H1 (cell line): ENCODE data around the gene APPL2. TPM values are rescaled to one million over a fixed set of nuclear protein-coding genes. Genes with fewer than 3 reads are reported as not detected.

Experiments used
- BCL11A ChIP-seq, 2 experiments: IDR thresholded peaks; one replicate each; pipeline ENCODE4 v1.6.1; 2011; ENCODE audit warnings: low read depth in 2 of 2, low read length in 2 of 2, mild to moderate bottlenecking in 2 of 2
- EP300 ChIP-seq, 2 experiments: IDR thresholded peaks; 1 replicate in 1 of 2; 2 replicates in 1 of 2; pipeline ENCODE4 v1.6.1; 2011 to 2012; ENCODE audit warnings: low read depth in 2 of 2, low read length in 2 of 2, mild to moderate bottlenecking in 2 of 2, borderline replicate concordance in 1 of 2, inconsistent platforms in 1 of 2, moderate library complexity in 1 of 2
- EZH2 ChIP-seq: fragments of 200-600 bp; sonication (generic); IDR thresholded peaks from 2 replicates; pipeline ENCODE4 v1.7.1; 2012; ENCODE audit warnings: low read depth, mild to moderate bottlenecking, moderate library complexity, low read length, inconsistent platforms; ENCODE audit not compliant: severe bottlenecking
- HDAC2 ChIP-seq, 2 experiments: fragments of 300-600 bp in 1 of 2; sonication (generic) in 1 of 2; IDR thresholded peaks; 2 replicates each; pipeline ENCODE4 v1.6.1; 2011 to 2012; ENCODE audit warnings: low read depth in 2 of 2, low read length in 2 of 2, mild to moderate bottlenecking in 2 of 2, moderate library complexity in 2 of 2, borderline replicate concordance in 1 of 2, inconsistent platforms in 1 of 2
- JUN ChIP-seq: IDR thresholded peaks from 2 replicates; pipeline ENCODE4 v1.6.1; 2011; ENCODE audit warnings: low read depth, mild to moderate bottlenecking, improper control_type of control experiment, low read length
- JUND ChIP-seq: IDR thresholded peaks from 2 replicates; pipeline ENCODE4 v1.6.1; 2011; ENCODE audit warnings: mild to moderate bottlenecking, improper control_type of control experiment, low read length
- NRF1 ChIP-seq: IDR thresholded peaks from 2 replicates; pipeline ENCODE4 v1.6.1; 2011; ENCODE audit warnings: mild to moderate bottlenecking, low read depth, low read length, improper control_type of control experiment
- PHF8 ChIP-seq: fragments of 200-600 bp; sonication (generic); conservative IDR thresholded peaks from 2 replicates; pipeline ENCODE4 v1.7.1; 2012; ENCODE audit warnings: low read depth, mild to moderate bottlenecking, inconsistent platforms, low read length, moderate library complexity
- POLR2AphosphoS5 ChIP-seq: IDR thresholded peaks from 2 replicates; pipeline ENCODE4 v1.6.1; 2011; ENCODE audit warnings: low read depth, low read length
- RFX5 ChIP-seq: IDR thresholded peaks from 2 replicates; pipeline ENCODE4 v1.6.1; 2011; ENCODE audit warnings: low read depth, low read length, improper control_type of control experiment, borderline replicate concordance
- RNF2 ChIP-seq: fragments of 200-900, 300-1000 bp; sonication (generic); IDR thresholded peaks from 2 replicates; pipeline ENCODE4 v1.7.1; 2016; ENCODE audit warnings: borderline replicate concordance, low read depth, mild to moderate bottlenecking, antibody characterized with exemption, low read length; ENCODE audit not compliant: poor library complexity, severe bottlenecking; ENCODE audit errors: missing control alignments
- SIN3A ChIP-seq, 2 experiments: IDR thresholded peaks in 1 of 2; conservative IDR thresholded peaks in 1 of 2; 2 replicates each; pipeline ENCODE4 v1.6.1; 2011 to 2012; ENCODE audit warnings: low read length in 2 of 2, improper control_type of control experiment in 1 of 2, low read depth in 1 of 2, mild to moderate bottlenecking in 1 of 2
- SP1 ChIP-seq: IDR thresholded peaks from 2 replicates; pipeline ENCODE4 v1.6.1; 2011; ENCODE audit warnings: low read depth, low read length
- SP4 ChIP-seq: IDR thresholded peaks from 2 replicates; pipeline ENCODE4 v1.6.1; 2012; ENCODE audit warnings: low read length, inconsistent platforms
- SRF ChIP-seq: IDR thresholded peaks from 2 replicates; pipeline ENCODE4 v1.6.1; 2011; ENCODE audit warnings: mild to moderate bottlenecking, low read depth, low read length, moderate library complexity
- SUZ12 ChIP-seq: fragments of 200-600 bp; sonication (generic); IDR thresholded peaks from 2 replicates; pipeline ENCODE4 v1.6.1; 2012; ENCODE audit warnings: mild to moderate bottlenecking, inconsistent platforms, low read length, moderate library complexity, mixed read lengths
- TBP ChIP-seq: IDR thresholded peaks from 2 replicates; pipeline ENCODE4 v1.6.1; 2011; ENCODE audit warnings: low read depth, low read length, improper control_type of control experiment
- TCF12 ChIP-seq: IDR thresholded peaks from 2 replicates; pipeline ENCODE4 v1.6.1; 2011; ENCODE audit warnings: low read depth, mild to moderate bottlenecking, low read length
- ZNF274 ChIP-seq: IDR thresholded peaks from 2 replicates; pipeline ENCODE4 v1.7.0; 2012; ENCODE audit warnings: low read length, borderline replicate concordance; ENCODE audit errors: extremely low read depth
- polyA plus RNA-seq, 7 experiments: library from polyadenylated mRNA; depleted of rRNA in 3 of 7; stranded (reverse) in 5 of 7; unstranded in 2 of 7; fragments of >200 nt in 5 of 7; fragments of 200-250 nt in 2 of 7; gene quantifications; 1 replicate in 5 of 7; 2 replicates in 1 of 7; 4 replicates in 1 of 7; pipeline versions ENCODE4 v1.2.1 to v1.2.3, GENCODE V29; 2011 to 2013; ENCODE audit warnings: missing spikeins in 2 of 7, mixed read lengths in 2 of 7
- total RNA-seq: library from RNA; stranded (reverse); fragmentation: NEBNext Ultra II Directional; extraction: Animal tissue kit (Norgen Biotek cat#: 25700); gene quantifications from 2 replicates; pipeline ENCODE4 v1.2.1, GENCODE V29; 2021
- TF ChIP-seq, protein P1 (sequence below): IDR thresholded peaks from 2 replicates; pipeline ENCODE4 v1.6.1; 2011; ENCODE audit warnings: low read depth, mild to moderate bottlenecking, low read length; ENCODE audit not compliant: insufficient read depth
- TF ChIP-seq, protein P2 (sequence below): IDR thresholded peaks from 2 replicates; pipeline ENCODE4 v1.6.1; 2012; ENCODE audit warnings: inconsistent platforms
- TF ChIP-seq, protein P3 (sequence below): IDR thresholded peaks from 2 replicates; pipeline ENCODE4 v1.6.1; 2012; ENCODE audit warnings: inconsistent platforms

APPL2 gene
- total and polyA plus RNA-seq, 2 of the 8 experiments (the other 6 are each of a cell fraction or from before 2014, with no cell fraction given): 8.9 to 22.9 TPM

DNA sequence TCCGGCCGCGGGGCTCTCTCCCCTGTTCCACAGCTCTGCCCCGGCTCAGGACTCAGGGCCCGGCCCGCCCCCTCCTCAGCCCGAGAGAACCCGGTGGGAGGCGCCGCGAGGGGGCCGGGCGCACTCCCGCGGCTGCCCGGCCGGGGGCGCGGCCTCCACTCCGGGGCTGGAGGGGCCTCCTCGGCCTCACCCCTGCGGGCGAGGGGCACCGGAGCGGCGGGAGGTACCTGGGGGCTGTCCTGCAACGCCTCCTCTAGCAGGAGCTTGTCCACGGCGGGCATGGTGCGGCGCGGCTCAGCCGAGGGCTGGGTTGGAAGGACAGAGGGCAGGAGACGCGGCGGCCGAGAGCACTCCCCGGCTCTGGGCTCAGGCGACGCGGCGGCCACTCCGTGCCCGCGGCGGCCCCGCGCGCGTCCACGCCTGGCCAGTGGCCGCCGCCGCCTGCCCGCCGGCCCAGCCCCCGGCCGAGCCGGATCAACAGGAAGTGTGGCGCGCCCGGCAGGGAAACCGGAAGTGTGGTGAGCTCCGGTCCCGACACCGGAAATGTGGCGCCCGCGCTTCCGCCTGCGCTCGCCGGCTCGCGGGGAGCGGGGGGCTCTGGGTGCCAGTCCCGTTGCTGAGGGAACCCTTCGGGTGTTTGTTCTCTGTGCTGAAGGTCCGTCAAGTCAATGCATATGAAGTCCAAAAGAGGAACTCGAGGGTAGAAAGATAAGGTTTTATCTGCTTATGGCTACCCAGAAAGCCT is at the start of gene APPL2 (continued):
- TF ChIP-seq EP300 (IDR thresholded peaks at IDR 0.05; ENCODE audit: borderline replicate concordance in 1 of 2, low read depth in 2 of 2, low read length in 2 of 2): 0 out of 3 replicates have a peak, but pooled peaks of 1 of the 2 experiments have one; percentile 3
- peak in 1 of 2 experiments; percentile 51; a peak in 1 of 4 replicates for TF ChIP-seq HDAC2 (IDR thresholded peaks at IDR 0.05; ENCODE audit: borderline replicate concordance in 1 of 2, low read depth in 2 of 2, low read length in 2 of 2)
- TF ChIP-seq RFX5: no peak
- peak; percentile 89 for TF ChIP-seq PHF8
- TF ChIP-seq TCF12: no peak
- TF ChIP-seq JUND: no peak
- TF ChIP-seq, protein P1, sequence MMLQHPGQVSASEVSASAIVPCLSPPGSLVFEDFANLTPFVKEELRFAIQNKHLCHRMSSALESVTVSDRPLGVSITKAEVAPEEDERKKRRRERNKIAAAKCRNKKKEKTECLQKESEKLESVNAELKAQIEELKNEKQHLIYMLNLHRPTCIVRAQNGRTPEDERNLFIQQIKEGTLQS: no peak
- TF ChIP-seq SP4: no peak
- no peak for TF ChIP-seq SUZ12
- TF ChIP-seq, protein P2, sequence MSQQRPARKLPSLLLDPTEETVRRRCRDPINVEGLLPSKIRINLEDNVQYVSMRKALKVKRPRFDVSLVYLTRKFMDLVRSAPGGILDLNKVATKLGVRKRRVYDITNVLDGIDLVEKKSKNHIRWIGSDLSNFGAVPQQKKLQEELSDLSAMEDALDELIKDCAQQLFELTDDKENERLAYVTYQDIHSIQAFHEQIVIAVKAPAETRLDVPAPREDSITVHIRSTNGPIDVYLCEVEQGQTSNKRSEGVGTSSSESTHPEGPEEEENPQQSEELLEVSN: peak; percentile 56
- no peak for TF ChIP-seq RNF2
- no peak for TF ChIP-seq ZNF274
- no peak for TF ChIP-seq JUN
- no peak for TF ChIP-seq SRF
- no peak for TF ChIP-seq SP1
- TF ChIP-seq SIN3A (conservative IDR thresholded peaks at IDR 0.05 in 1 of 2, IDR thresholded peaks at IDR 0.05 in 1 of 2; ENCODE audit: low read depth in 1 of 2, low read length in 2 of 2): peak; percentile 30 to 46; a peak in 3 of 4 replicates
- no peak for TF ChIP-seq POLR2AphosphoS5
- no peak for TF ChIP-seq BCL11A (IDR thresholded peaks at IDR 0.05; ENCODE audit: low read depth in 2 of 2, low read length in 2 of 2)
- no peak for TF ChIP-seq EZH2
- no peak for TF ChIP-seq NRF1
- TF ChIP-seq, protein P3, sequence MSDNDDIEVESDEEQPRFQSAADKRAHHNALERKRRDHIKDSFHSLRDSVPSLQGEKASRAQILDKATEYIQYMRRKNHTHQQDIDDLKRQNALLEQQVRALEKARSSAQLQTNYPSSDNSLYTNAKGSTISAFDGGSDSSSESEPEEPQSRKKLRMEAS: no peak
- TF ChIP-seq TBP: peak; percentile 63; the same call in 1 of the 2 replicates
